Kidney (tissue), 14 donors: ENCODE data around the gene SERPINA12. TPM values are rescaled to one million over a fixed set of nuclear protein-coding genes. Genes with fewer than 3 reads are reported as not detected.

Experiments
- DNase-seq, 5 donors: peaks; one replicate each; pipeline ENCODE4 v3.0.0-alpha.2; 2013 to 2020
- FAIRE-seq: peaks from 2 replicates; lab custom pipeline; 2012; peaks lifted over from hg19 to GRCh38; lab: Jason Lieb, UNC
- H3K27ac ChIP-seq, 2 donors: one replicate each; pipeline ENCODE4 v1.7.0; 2013; ENCODE audit warnings: low read depth in 2 of 2, low read length in 2 of 2, inconsistent platforms in 1 of 2
- H3K27me3 ChIP-seq: one replicate; pipeline ENCODE4 v1.7.1; 2013; ENCODE audit warnings: low read length, inconsistent platforms; ENCODE audit not compliant: control insufficient read depth, insufficient read depth
- H3K36me3 ChIP-seq, 3 donors: one replicate each; pipeline versions ENCODE4 v1.7.0 to v1.7.1; 2013; ENCODE audit warnings: low read length in 3 of 3, control low read depth in 1 of 3, inconsistent platforms in 1 of 3; ENCODE audit not compliant: insufficient read depth in 3 of 3, control insufficient read depth in 2 of 3
- H3K4me1 ChIP-seq, 3 donors: one replicate each; pipeline versions ENCODE4 v1.7.0 to v1.7.1; 2013; ENCODE audit warnings: low read length in 3 of 3, inconsistent platforms in 1 of 3, low read depth in 1 of 3; ENCODE audit not compliant: control insufficient read depth in 2 of 3, insufficient read depth in 2 of 3
- H3K4me3 ChIP-seq, 3 donors: one replicate each; pipeline versions ENCODE4 v1.7.0 to v1.8.1; 2013; ENCODE audit warnings: low read length in 3 of 3, control low read depth in 1 of 3, inconsistent platforms in 1 of 3
- H3K9ac ChIP-seq, 3 donors: one replicate each; pipeline versions ENCODE4 v1.7.0 to v1.7.1; 2013; ENCODE audit warnings: low read length in 3 of 3, control low read depth in 1 of 3, inconsistent platforms in 1 of 3
- H3K9me3 ChIP-seq, 3 donors: one replicate each; pipeline versions ENCODE4 v1.7.0 to v1.7.1; 2013; ENCODE audit warnings: low read length in 3 of 3, control low read depth in 1 of 3, inconsistent platforms in 1 of 3; ENCODE audit not compliant: control insufficient read depth in 2 of 3, insufficient read depth in 1 of 3
- CTCF ChIP-seq: IDR thresholded peaks from 3 replicates; pipeline ENCODE4 v1.5.1; 2012; ENCODE audit warnings: mild to moderate bottlenecking, moderate library complexity, borderline replicate concordance; ENCODE audit not compliant: insufficient read depth; ENCODE audit errors: extremely low read depth
- intact Hi-C: fragments of 100-400 bp; cut with DNase I; formaldehyde crosslinking; loops from one replicate; pipeline ENCODE4 v1.11.1; 2022
- polyA plus RNA-seq: library from polyadenylated mRNA; stranded (reverse); fragments of 350-450 nt; fragmentation: Illumina TruSeq; extraction: RNeasy Lipid Tissue Mini Kit (QIAGEN cat#74804); gene quantifications from one replicate; pipeline ENCODE4 v1.2.3, GENCODE V29; 2014; ENCODE audit warnings: low read depth, low replicate concordance; ENCODE audit not compliant: insufficient read depth
- total RNA-seq: library from RNA; stranded (reverse); fragmentation: NEBNext Ultra II Directional; extraction: Animal tissue kit (Norgen Biotek cat#: 25700); gene quantifications from one replicate; pipeline ENCODE4 v1.2.1, GENCODE V29; 2021
- donor health status: control.
- donor health status: control.
- donor health status: control.
- donor health status: control.
- donor health status: control.
- donor health status: DM: yes; HTN: yes; CAD: no.
- donor health status: Normal renal cell carcinoma (clear cell type).

Gene SERPINA12
- total and polyA plus RNA-seq, 2 donors from 2014 or later: not detected

- DNase-seq (no peak), FAIRE-seq (no peak)
- no peak overlapping the region for H3K4me3 ChIP-seq
- no peak for TF ChIP-seq CTCF
- intact Hi-C loops: no loop called here
- no peak overlapping the region for H3K27ac ChIP-seq
- H3K9ac ChIP-seq: no peak overlapping the region
- H3K4me1 ChIP-seq: no peaks in the 10 kb centered on the region
- no peaks in the 10 kb centered on the region for H3K36me3 ChIP-seq
- H3K9me3 ChIP-seq: peaks cover 0 to 1% (median 0%) of the 10 kb centered on the region in 3 donors
- H3K27me3 ChIP-seq: no peaks in the 10 kb centered on the region
Measured at GRCh38 chr14:94521375-94522114, 12.3 kb upstream of the SERPINA12 start.

- no peak for TF ChIP-seq CTCF
- H3K27me3 ChIP-seq: no peaks in the 10 kb centered on the region
- peaks cover 0 to 1% (median 0%) of the 10 kb centered on the region in 3 donors for H3K9me3 ChIP-seq
- H3K36me3 ChIP-seq: no peaks in the 10 kb centered on the region
- no peak for FAIRE-seq
- intact Hi-C loops: no loop called here
- H3K4me1 ChIP-seq: no peaks in the 10 kb centered on the region
- peak in 1 of 5 donors; percentile 7 for DNase-seq
- H3K4me3 ChIP-seq: no peak overlapping the region
- H3K9ac ChIP-seq: no peak overlapping the region
- H3K27ac ChIP-seq: no peak overlapping the region
Measured at GRCh38 chr14:94517641-94518257, 8.5 kb upstream of the SERPINA12 start.

- FAIRE-seq: no peak
- peaks cover 0 to 1% (median 0%) of the 10 kb centered on the region in 3 donors for H3K9me3 ChIP-seq
- no peak overlapping the region for H3K4me3 ChIP-seq
- no peaks in the 10 kb centered on the region for H3K4me1 ChIP-seq
- no peaks in the 10 kb centered on the region for H3K36me3 ChIP-seq
- intact Hi-C loops: no loop called here
- no peak overlapping the region for H3K27ac ChIP-seq
- DNase-seq: no peak
- TF ChIP-seq CTCF: no peak
- H3K9ac ChIP-seq: no peak overlapping the region
- H3K27me3 ChIP-seq: no peaks in the 10 kb centered on the region
Measured at GRCh38 chr14:94517248-94517640, 8.0 kb upstream of the SERPINA12 start.
